ENCODE data around the gene SLC16A13.
"Not testable (repeated sequence)": the region's sequence is repeated elsewhere in the genome, so short reads cannot be mapped to it uniquely, and the experiment has no call there.

The SLC16A13 gene

GRCh38 chr17:7063518-7064094 lies 27.8 kb downstream of the SLC16A13 start:
- DNase-seq (ENCODE audit: low read depth in 1 of 2, low spot score in 1 of 2) = no peak

- DNase-seq (ENCODE audit: low read depth in 1 of 2, low spot score in 1 of 2) = no peak
Measured at GRCh38 chr17:7064261-7064660, 28.4 kb downstream of the SLC16A13 start.

GRCh38 chr17:7067198-7067597 lies 31.4 kb downstream of the SLC16A13 start:
- DNase-seq (ENCODE audit: low read depth in 1 of 2, low spot score in 1 of 2) = no peak

GRCh38 chr17:7068268-7068667 lies 32.5 kb downstream of the SLC16A13 start:
- DNase-seq (ENCODE audit: low read depth in 1 of 2, low spot score in 1 of 2) = no peak

- DNase-seq (ENCODE audit: low read depth in 1 of 2, low spot score in 1 of 2) = no peak
Measured at GRCh38 chr17:7070712-7071111, 34.9 kb downstream of the SLC16A13 start.

GRCh38 chr17:7072406-7072805 lies 36.6 kb downstream of the SLC16A13 start:
- no peak for DNase-seq (ENCODE audit: low read depth in 1 of 2, low spot score in 1 of 2)

- DNase-seq (ENCODE audit: low read depth in 1 of 2, low spot score in 1 of 2) = no peak
Measured at GRCh38 chr17:7074931-7075330, 39.1 kb downstream of the SLC16A13 start.

GRCh38 chr17:7077911-7078546 lies 42.2 kb downstream of the SLC16A13 start:
- no peak for DNase-seq (ENCODE audit: low read depth in 1 of 2, low spot score in 1 of 2)

GRCh38 chr17:7078711-7079110 lies 42.9 kb downstream of the SLC16A13 start:
- DNase-seq (ENCODE audit: low read depth in 1 of 2, low spot score in 1 of 2) = no peak

- DNase-seq (ENCODE audit: low read depth in 1 of 2, low spot score in 1 of 2) = no peak
Measured at GRCh38 chr17:7079581-7080455, 44.0 kb downstream of the SLC16A13 start, which contains the start of gene CLEC10A. TSS of gene CLEC10A (minus strand) at chr17:7080251. CDS start at chr17:7078812, 1,439 bp downstream.

- DNase-seq (ENCODE audit: low read depth in 1 of 2, low spot score in 1 of 2) = no peak
Measured at GRCh38 chr17:7080456-7081041, 44.7 kb downstream of the SLC16A13 start.

- no peak for DNase-seq (ENCODE audit: low read depth in 1 of 2, low spot score in 1 of 2)
Measured at GRCh38 chr17:7081341-7082062, 45.7 kb downstream of the SLC16A13 start.

GRCh38 chr17:7083592-7083991 lies 47.8 kb downstream of the SLC16A13 start:
- no peak for DNase-seq (ENCODE audit: low read depth in 1 of 2, low spot score in 1 of 2)

GRCh38 chr17:7084088-7084487 lies 48.3 kb downstream of the SLC16A13 start:
- DNase-seq (ENCODE audit: low read depth in 1 of 2, low spot score in 1 of 2) = no peak

- not testable (repeated sequence) for DNase-seq (ENCODE audit: low read depth in 1 of 2, low spot score in 1 of 2)
Measured at GRCh38 chr17:7088442-7088841, 52.6 kb downstream of the SLC16A13 start.

- not testable (repeated sequence) for DNase-seq (ENCODE audit: low read depth in 1 of 2, low spot score in 1 of 2)
Measured at GRCh38 chr17:7089570-7089969, 53.8 kb downstream of the SLC16A13 start.

All from activated T-helper 1 cell treated with anti-CD3 and anti-CD28 coated beads, Interleukin-2, amount 50 U/mL, for 16 hours (primary cell).